GM19193 (cell line): ENCODE measurements around the gene ZNF512B.

Source experiments
- POLR2A ChIP-seq: IDR thresholded peaks from 4 replicates; pipeline ENCODE4 v1.6.1; 2011; ENCODE audit not compliant: insufficient read depth, insufficient read length; ENCODE audit errors: extremely low read depth

The ZNF512B gene

DNA sequence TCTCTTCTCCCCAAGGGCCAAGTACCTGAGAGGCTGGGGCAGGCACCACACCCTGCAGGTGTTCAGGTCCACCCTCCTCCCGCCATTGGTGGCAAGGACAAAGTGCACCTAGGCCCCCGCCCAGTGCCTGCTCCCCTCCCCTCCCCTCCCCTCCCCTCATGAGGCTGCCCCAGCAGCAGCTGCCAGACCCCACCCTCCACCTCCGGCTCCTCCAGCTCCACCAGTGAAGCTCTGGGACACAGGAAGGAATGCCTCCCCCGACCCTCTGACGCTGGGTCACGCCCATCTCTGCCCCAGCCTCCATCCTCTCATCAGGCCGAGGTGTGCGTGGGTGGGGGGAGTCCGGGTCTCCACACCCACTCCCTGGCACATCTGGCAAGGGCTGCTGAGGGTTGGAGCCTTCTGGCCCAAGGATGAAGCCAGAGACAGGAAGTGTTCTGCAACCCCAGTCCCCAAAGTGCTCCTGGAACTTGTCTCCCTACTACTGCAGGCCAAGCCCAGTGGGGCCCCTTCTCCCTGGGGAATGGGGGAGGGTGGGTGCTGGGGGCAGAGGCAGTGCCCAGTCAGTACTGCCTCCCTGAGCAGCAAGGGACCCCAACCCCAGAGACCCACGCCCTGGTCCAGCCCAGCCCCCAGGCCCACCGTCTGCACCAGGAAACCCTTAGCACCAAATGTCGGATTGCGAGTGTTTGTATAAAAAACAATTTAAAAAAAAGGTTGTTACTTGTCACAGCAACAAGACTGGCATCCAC is 11.9 kb downstream of the ZNF512B start:
- no peak for TF ChIP-seq POLR2A

DNA sequence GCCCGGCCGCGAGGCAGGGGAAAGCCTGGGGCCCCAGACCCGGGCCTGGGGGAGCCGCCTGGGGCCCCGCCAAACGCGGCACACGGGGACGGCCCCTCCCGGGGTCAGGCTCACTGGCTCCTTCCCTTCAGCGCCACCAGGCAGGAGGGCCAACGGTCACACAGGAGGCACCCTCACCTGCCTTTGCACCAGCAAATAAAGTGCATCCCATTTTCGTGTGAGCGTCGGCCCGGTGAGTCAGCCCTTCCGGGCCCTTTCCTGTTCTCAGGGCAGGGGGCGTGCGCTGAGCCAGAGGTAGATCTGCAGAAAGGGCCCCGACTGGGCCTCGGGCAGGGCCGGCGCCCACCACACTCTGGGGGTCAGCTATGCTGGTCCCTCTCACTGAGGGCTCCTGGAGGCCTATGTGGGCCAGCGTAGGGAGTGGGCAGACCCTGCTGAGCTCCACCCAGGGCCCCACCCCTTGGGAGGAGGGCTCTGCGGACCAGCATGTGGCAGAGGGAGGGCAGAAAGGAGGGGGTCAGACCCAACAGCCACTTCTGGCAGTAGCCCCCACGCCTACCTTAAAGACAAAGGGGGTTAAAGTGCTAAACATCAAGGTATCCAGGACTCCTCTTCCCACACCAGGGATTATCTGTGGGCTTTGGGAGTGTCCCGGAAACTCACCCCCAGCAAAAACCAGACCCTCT is 12.6 kb downstream of the ZNF512B start:
- no peak for TF ChIP-seq POLR2A

DNA sequence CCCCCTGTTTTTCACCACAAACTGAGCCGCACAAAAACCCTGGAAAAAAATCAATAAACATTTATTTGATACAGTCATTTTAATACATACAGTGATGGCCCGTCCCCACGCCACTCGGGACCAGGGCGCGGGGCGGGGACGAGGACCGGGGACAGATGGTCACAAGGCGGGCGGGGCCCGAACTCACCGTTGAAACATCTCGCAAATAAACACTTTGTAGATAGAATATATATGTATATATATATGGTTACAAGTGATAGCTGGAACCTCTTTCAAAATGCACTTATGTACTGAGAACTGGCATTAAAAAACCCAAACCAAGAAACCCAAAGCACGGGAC is 13.1 kb downstream of the ZNF512B start:
- no peak for TF ChIP-seq POLR2A

DNA sequence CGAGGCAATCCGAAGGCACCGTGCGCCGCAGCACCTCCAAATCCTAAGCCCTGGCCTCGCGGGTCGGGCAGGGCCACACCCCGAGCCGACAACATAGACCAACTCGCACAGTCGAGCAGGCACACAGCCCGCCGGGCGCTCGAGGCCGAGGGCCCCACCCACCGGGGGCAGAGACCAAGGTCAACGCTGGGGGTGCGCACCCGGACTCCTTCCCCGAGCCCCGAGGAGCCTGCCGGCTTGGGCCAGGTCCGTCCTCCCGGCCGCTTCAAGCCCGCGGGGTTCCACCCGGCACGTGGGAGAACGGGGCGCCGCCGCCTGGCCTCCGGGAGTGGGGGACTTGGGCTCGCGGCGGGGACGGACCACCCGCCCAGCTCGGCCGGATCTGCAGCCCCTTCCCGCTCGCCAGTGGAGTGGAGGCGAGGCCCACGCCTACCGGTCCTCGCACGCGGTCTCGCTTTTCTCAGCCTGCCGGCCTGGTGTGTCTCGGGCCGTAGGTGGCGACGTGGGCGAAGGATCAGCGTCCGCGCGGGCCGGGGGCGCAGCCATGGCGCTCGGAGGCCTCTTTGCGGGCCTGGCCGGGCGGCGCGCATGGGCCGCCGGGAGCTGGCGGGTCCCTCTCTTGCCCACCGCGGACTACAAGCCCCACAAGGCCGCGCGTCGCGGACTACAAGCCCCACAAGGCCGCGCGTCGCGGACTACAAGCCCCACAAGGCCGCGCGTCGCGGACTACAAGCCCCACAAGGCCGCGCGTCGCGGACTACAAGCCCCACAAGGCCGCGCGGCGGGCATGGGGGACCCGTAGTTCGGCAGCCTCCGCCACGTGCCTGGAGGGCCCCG is 13.7 kb downstream of the ZNF512B start, which contains the start of gene UCKL1:
Gene UCKL1 (minus strand): TSS at position 590 of the 837 bp plus-strand sequence. CDS start 44 bp downstream, at position 546.
- peak; percentile 80 for TF ChIP-seq POLR2A

DNA sequence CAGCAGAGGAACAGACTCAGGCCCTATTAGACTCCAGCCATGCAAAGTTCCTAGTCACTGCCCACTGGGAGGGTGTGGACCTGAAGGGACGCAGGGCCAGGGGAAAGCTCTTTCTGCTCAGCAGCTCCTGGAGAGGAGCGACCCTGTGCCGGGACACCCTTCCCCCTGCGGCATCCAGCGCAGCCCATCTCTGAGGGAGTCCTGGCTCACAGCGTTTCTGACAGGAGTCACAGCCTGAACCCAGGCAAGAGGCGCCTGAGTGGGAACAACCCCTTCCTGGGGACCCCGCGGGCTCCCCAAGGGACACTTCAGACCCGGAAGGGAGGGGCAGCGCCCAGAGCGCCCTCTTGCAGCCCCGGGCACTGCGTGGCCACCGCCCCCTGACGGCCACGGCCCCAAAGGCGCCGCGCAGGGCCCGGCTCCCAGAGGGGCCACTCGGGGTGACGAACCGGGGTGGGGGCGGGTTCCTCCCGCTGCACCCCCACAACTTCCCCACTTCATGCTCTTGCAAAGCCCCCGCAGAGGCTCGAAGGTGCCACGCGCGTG is 14.4 kb downstream of the ZNF512B start:
- no peak for TF ChIP-seq POLR2A

DNA sequence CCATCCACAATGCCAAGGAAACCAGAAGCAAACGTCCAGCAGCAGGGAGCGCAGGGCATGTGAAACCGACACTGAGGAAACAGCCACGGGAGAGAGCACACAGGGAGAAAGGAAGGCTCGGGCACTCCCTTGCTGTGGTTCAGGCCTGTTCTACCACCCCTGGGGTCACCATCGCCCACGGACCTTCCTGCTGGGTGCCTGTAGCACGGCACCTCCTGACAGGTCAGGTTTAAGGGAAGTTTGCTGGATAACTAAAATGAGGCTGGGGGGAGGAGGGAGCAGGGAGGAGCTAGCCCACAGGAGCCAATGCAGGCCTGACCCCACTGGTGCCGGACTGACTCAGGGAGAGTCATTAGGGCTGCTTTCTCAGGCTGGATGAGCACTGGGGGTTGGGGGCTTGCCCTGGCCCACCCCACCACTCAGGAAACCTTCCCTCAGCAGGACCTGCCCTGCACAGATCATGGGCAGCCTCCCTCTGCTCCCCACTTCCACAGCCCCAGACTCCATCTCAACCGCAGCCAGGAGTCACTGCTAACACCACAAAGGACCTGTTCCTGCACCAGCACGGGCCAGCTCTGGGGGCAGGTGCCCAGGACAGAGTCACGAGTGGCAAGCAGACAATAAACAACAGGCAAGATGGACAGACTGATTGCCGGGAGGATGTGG is 15.8 kb downstream of the ZNF512B start:
- no peak for TF ChIP-seq POLR2A

DNA sequence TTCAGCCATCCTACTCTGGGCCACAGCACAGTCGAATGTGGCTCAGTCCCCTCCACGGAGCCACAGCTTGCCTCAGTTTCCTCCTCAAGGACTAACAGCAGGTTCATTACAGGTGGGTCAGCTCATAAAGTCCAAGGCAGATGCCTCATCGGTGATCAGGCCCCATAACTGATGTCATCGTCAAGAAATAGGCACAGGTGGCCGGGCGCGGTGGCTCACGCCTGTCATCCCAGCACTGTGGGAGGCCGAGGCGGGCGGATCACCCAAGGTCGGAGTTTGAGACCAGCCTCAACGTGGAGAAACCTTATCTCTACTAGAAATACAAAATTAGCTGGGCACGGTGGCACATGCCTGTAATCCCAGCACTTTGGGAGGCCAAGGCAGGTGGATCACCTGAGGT is 17.0 kb downstream of the ZNF512B start:
- no peak for TF ChIP-seq POLR2A

DNA sequence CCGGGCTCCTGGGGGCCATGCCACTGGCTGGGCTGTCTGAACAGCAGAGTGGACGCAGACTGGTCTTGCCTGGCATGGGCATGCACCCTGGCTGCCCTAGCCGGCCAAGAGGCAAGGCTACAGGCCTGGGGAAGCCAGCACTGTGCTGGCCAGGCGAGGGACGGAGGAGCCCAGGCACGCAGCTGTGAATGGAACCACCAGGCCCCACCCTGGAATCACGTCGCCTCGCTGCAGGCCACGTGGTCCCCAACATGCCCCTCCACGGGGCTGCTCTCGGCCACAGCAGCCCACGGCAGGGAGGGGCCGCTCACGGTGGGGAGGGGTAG is 17.6 kb downstream of the ZNF512B start:
- no peak for TF ChIP-seq POLR2A

DNA sequence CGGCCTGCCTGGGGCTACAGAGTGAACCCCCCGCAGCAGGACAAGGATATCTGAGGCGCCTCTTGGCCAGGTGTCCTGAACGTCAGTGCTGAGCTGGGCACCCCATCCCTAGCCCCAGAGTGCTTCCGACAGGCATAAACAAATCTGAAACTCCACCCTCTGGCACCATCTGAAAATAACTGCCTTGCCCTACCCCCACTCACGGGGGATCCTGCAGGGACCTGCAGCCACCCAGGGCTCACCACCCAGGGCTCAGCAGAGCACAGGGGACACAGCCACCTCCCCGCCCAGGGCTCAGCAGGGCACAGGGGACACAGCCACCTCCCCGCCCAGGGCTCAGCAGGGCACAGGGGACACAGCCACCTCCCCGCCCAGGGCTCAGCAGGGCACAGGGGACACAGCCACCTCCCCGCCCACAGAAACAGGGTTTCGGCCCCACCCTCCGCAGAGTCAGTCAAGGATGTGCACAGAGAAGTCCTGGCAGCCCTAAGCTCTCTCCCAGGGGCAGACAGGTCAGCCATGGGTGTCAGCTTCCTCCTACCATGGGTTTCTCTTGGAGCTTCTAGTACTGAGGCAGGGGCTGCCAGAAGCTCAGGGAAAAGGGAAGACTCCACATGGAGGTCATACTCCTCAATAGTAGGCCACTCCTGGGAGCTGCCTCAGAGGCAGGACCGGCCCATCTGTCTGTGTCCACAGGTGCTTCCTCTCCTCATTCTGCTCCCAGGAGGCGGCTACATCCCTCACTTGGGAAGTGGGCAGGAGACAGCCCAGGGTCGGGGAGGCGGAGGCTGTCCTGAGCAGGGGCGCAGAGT is 18.1 kb downstream of the ZNF512B start:
- no peak for TF ChIP-seq POLR2A

DNA sequence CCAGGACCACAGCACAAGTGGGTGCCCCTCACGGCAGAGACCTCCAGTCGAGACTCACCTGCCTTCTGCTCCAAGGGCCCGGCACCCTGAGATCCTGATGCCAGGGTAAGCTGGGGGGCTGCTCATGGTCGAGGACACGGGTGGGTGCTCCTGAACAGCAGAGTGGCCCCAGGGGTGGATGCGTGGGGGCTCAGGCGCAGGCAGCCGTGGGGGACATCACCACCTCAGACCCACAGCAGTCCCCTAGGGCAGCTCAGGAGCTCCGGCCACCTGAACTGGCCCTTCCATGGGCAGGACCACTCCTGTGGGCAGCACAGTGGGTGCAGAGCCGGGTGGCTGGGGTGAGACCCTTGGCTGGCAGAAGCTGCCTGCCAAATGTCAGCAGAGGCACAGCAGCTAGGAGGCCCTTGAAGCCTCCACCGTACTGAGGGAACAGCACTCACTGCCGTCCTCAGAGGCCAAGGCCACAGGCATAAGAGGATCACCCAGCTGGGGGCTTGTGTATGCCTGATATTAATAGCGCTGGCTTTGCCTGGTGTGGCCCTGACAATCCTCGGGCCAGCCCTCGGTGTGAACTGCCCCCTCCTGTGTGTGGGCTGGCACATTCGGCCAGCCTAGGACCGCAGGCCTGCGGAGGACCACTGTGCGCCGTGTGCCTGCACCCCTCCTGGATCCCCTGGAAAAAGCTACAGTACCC is 18.9 kb downstream of the ZNF512B start:
- no peak for TF ChIP-seq POLR2A

DNA sequence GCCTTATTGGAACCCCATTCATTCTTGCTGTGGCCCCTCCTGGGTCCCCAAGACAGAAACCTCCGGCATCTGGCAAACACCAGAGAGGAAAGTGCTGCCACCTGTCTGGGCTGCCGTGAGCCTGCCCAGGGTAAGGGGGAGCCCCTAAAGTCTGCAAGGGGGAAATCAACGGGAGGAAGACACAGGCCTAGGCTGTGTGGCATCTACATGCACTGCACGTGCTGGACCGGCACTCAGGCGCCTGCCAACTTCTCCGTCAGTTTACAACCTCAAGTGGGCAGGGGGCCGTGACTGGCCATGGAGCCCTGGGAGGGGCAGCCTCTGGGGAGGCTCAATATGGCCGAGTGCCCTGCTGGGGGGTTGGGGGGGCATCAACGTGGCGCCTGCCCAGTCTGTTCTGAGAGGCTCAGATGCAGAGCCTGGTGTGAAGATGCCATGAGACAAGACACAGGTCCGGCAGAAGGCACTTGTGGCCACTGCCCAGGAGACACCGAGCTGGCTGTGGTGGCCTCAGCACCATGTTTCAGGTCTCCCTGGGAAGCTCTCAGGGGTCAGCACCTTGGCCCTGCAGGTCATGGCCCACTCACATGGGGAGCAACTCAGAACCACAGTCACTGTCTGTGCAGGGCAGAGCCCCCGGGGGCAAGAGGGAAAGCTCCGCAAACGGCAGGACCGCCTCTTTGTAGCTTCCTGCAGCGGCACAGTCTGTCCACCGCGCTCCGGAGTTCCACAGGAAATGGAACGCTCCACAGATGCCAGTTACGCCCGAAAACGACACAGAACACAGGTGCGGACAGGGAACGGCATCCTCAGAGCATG is 21.9 kb downstream of the ZNF512B start:
- TF ChIP-seq POLR2A = no peak

DNA sequence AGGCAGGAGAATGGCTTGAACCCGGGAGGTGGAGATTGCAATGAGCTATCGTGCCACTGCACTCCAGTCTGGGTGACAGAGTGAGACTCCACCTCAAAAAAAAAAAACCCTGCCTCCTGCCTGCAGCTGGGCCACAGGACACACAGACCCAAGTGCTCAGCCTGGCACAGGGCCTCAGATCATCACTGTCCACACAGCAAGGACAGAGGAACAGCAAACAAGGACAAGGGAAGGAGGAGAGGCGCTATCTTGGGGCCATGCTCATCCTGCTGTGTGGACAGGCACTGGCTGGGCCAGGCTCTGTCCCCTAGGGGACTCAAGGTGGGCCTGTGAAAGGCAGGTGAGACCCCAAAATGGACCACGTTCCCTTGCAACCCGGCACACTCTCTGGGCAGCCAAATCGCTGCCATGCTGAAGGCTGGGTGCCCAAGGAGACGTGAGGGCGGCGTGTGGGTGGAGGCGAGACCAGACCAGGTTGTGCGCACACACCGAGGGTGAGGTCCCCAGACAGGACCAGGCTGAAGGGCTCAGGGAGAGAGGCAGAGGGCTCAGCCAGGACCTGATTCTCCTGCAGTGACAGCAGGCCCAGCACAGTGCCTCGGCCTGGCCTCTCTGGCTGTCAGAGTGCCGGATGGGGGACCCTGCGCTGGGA is 22.6 kb downstream of the ZNF512B start:
- no peak for TF ChIP-seq POLR2A
